GM21367 (cell line): Measurements from ENCODE around the gene KLHL29.

Experiments
- ATAC-seq: cut with Tn5 transposase; IDR thresholded peaks from one replicate; pipeline ENCODE4 v1.9.1; 2021; ENCODE audit not compliant: unreplicated experiment

KLHL29 gene

DNA sequence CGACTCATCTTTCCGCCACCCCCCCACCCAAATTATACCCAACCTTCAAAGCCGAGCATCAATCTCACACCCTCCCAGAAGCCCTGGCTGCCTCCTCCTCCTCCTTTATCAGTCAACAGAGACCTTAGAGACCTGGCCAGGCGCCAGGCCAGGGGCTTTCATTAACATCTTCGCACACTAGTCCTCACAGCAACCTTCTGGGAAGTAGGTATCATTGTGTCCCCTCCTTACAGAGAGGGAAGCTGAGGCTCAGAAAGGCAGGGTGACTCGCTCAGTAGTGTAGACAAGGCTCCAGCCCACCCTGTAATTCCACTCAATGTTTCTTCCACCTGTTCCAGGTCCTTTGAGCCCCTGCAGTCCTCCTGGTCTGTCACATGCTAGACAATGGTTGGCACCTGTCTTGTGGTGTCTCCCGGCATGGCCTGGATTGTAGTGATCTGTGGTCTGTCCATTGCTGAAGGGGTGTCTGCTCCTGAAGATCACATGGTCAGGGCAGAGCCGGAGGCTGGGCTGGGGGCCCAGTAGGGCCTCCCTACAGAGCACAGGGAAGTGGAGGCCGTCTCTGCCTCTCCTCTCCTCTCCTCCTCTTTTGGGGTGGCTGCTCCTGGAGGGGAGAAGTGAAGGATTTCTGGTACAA lies 36.0 kb downstream of the KLHL29 start:
- no peak for ATAC-seq

- no peak for ATAC-seq
Measured at GRCh38 chr2:23422089-23423061, 37.4 kb downstream of the KLHL29 start.

- ATAC-seq: no peak
Measured at GRCh38 chr2:23423062-23423872, 38.3 kb downstream of the KLHL29 start.

DNA sequence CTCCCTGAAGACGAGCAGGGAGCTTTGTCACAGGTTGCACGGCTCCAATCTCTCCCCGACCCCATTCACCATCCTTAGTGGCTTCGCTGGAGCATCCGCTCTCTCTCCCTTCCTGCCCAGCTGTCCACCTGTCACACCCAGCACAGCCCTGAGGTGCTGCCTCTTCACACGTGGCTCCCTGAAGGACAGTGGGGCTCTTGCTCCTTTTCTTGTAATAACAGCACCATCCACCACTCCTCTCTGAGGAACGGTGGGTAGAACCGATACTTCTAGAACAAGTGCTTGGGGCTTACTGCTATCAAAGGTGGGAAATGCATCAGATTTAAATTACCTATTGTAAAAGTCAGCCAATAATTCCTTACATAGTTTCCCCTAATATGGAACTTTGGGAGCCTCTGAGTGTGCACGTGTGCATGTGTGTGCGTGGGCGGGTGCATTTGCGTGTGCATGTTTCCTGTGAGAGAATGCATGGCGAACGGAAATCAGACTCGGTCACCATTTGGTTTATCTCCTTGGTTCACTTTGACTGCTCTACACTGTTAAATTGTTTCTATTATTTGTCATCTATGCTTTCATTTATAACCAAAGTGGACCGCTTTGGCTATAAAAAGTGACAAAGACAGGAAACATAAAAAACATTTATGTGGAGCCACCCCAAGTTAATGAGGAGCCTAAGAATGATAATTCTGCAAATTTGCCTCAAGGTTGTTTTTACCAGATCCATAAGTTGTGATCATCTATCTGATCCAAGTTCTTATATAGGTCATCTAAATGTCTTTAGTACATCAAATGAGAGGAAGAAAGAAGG lies 39.1 kb downstream of the KLHL29 start:
- ATAC-seq: no peak

GRCh38 chr2:23425338-23425871 lies 40.4 kb downstream of the KLHL29 start:
- no peak for ATAC-seq

GRCh38 chr2:23425885-23426262 lies 40.9 kb downstream of the KLHL29 start:
- no peak for ATAC-seq

- no peak for ATAC-seq
Measured at GRCh38 chr2:23426263-23426905, 41.4 kb downstream of the KLHL29 start.

DNA sequence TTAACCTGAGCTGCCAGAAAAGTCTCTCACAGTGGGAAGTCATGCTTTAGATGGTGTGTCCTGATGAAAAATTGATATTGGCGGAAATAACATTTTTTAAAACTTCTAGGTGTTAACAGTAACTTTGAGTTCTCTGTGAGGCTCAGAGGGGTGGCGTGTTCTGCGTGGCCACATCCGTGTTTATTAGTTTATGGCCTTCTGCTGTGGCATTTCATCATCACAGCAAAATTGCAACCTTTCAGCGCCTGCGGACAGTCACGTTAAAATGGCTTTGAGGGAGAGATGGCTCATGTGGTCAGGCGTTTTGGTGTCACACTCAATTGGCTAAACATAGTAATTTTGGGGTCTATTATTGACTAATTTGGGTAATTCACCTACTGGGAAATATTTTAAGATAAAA lies 42.4 kb downstream of the KLHL29 start:
- no peak for ATAC-seq

- ATAC-seq: no peak
Measured at GRCh38 chr2:23427976-23428375, 43.0 kb downstream of the KLHL29 start.

DNA sequence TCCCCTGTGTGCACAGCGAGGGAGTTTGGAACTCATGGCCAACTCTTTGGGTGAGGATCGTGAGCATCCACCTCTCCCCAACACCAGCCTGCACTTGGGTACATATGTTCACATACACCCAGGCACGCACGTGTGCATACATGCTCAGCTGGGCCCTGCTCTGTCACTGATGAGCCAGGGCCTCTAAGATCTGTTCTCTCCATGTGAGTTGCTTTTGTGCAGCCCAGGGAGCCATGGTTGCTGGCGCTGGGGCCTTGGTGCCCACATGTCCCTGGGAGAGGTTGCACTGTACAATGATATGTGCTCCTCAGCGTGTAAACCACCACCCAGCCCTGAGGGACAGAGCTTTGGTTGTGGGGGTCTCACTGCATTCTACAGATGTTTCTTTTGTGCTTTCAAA lies 44.1 kb downstream of the KLHL29 start:
- ATAC-seq: no peak

GRCh38 chr2:23430263-23430662 lies 45.3 kb downstream of the KLHL29 start:
- no peak for ATAC-seq

GRCh38 chr2:23432531-23432930 lies 47.6 kb downstream of the KLHL29 start:
- ATAC-seq: no peak

- ATAC-seq: no peak
Measured at GRCh38 chr2:23433282-23433681, 48.3 kb downstream of the KLHL29 start.

DNA sequence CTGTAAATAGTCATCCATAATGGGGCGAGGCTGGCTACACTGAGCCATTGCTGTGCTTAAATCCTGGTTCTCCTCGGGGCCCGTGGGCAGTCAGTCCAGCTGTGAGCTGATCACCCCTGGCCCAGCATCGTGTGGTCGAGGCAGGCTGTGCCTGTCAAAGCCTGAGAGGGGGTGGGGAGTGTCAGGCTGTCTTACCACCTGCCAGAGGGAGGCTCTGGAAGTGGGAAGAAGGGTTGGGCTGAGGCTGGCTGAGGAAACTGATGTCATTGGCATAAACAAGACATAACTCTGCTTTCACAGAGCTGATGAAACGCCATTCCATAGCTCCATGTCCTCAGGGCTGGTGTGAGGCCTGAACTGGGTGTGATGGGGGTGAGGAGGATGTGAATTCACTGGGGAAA lies 49.7 kb downstream of the KLHL29 start:
- no peak for ATAC-seq

DNA sequence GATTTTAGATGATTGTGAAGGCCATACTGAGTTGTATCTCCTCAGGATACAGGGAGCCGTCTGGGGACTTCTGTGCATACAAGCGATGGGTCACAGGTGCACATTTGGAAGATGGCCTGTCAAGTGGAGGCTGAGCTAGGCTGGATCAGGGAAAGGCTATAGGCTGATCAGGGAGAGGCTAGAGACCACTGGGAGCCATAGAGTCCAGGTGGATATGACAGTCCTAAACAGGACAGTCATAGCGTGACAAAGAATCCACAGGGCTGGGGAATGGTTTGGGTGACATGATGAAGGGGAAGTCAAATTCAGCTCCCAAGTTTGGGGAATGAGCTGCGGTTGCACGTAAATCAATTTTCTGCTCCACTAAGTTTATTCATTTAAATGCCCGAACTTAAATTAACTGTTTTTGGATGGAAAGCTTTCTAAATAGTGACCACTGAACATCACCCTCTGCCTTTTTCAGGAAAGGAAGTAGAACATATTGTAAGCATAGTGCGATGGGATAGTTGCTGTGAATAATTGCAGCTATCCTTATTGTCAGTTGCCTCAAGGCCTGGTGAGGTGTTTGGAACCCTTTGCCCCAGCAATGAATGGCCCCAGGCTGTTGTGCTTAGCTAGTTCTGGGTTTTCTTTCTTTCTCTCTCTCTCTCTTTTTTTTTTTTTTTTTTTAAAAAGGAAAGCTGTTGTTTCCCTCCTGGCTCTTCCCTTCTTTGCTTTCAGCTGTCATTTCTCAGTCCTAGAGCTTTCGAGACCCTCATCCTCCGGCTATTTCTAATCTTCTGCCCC lies 50.5 kb downstream of the KLHL29 start:
- ATAC-seq: no peak

GRCh38 chr2:23436346-23437098 lies 51.5 kb downstream of the KLHL29 start:
- ATAC-seq: no peak

- ATAC-seq: no peak
Measured at GRCh38 chr2:23441414-23441813, 56.4 kb downstream of the KLHL29 start.

- no peak for ATAC-seq
Measured at GRCh38 chr2:23445450-23445868, 60.5 kb downstream of the KLHL29 start.
